SU-DHL-6 (cell line): ENCODE data around the gene GALNT9.

Source experiments
- CTCF ChIP-seq: fragments of 200-600 bp; sonication (generic); IDR thresholded peaks from one replicate; pipeline ENCODE4 v1.5.1; 2017; ENCODE audit warnings: antibody characterized with exemption, mild to moderate bottlenecking, low read length, moderate library complexity; ENCODE audit not compliant: insufficient read depth, poor library complexity, severe bottlenecking
- EZH2phosphoT487 ChIP-seq: fragments of 200-600 bp; sonication (generic), shearing (Covaris generic); conservative IDR thresholded peaks from 2 replicates; pipeline ENCODE4 v1.6.1; 2018; ENCODE audit warnings: mild to moderate bottlenecking, antibody characterized with exemption, low read length, moderate library complexity, mixed read lengths

DNA sequence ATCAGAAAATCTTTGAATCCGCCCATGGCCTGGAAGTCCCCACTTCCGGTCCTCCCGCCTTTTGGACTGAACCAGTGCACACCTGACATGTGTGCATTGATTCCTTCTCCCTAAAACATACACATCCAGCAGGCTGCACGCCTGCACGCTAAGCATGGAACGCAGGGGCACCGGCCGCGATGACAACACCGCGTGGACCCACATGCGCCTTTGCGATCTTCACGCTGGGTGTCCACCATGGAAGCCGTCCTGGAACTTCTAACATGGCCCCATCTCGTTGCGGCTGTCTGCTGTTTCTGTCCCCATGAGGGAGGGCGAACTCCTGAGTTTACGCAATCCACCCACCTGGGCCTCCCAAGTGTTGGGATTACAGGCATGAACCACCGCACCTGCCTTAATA is 73.7 kb downstream of the GALNT9 start:
- no peak for TF ChIP-seq CTCF
- no peak for TF ChIP-seq EZH2phosphoT487
